Smooth muscle cell (in vitro differentiated cells): ENCODE measurements around the gene SAP30BP. TPM values are rescaled to one million over a fixed set of nuclear protein-coding genes. Genes with fewer than 3 reads are reported as not detected.

Experiments
- DNase-seq: peaks from one replicate; lab custom pipeline; 2025; ENCODE audit not compliant: unreplicated experiment; lab: John Stamatoyannopoulos, UW
- H2AFZ ChIP-seq: fragments of 200-600 bp; sonication (generic); 2 replicates; pipeline ENCODE4 v1.6.0; 2016; ENCODE audit warnings: antibody characterized with exemption, low read depth, mild to moderate bottlenecking
- H3F3A ChIP-seq: fragments of 200-600 bp; sonication (generic); 2 replicates; pipeline ENCODE4 v1.6.0; 2017; ENCODE audit warnings: antibody characterized with exemption, low read depth
- H3K27ac ChIP-seq: fragments of 200-600 bp; sonication (generic); 2 replicates; pipeline ENCODE4 v1.5.1; 2016; ENCODE audit warnings: low read depth, mild to moderate bottlenecking
- H3K27me3 ChIP-seq: fragments of 200-600 bp; sonication (generic); 2 replicates; pipeline ENCODE4 v1.6.1; 2016; ENCODE audit warnings: low read depth, mild to moderate bottlenecking
- H3K36me3 ChIP-seq: fragments of 200-600 bp; sonication (generic); 2 replicates; pipeline ENCODE4 v1.5.1; 2016; ENCODE audit warnings: low read depth
- H3K4me1 ChIP-seq: fragments of 200-600 bp; sonication (generic); 2 replicates; pipeline ENCODE4 v1.5.1; 2016; ENCODE audit warnings: low read depth
- H3K4me2 ChIP-seq: fragments of 200-600 bp; sonication (generic); 2 replicates; pipeline ENCODE4 v1.6.0; 2016; ENCODE audit warnings: mild to moderate bottlenecking
- H3K4me3 ChIP-seq: fragments of 200-600 bp; sonication (generic); 2 replicates; pipeline ENCODE4 v1.5.1; 2016; ENCODE audit warnings: mild to moderate bottlenecking
- H3K79me2 ChIP-seq: fragments of 200-600 bp; sonication (generic); 2 replicates; pipeline ENCODE4 v1.6.0; 2016; ENCODE audit warnings: low read depth, mild to moderate bottlenecking
- H3K9ac ChIP-seq: fragments of 200-600 bp; sonication (generic); 2 replicates; pipeline ENCODE4 v1.6.0; 2016; ENCODE audit warnings: low read depth
- H3K9me3 ChIP-seq: fragments of 200-600 bp; sonication (generic); replicated peaks from 2 replicates; pipeline ENCODE4 v1.5.1; 2016; ENCODE audit warnings: low read depth
- H4K20me1 ChIP-seq: fragments of 200-600 bp; sonication (generic); 2 replicates; pipeline ENCODE4 v1.6.0; 2016; ENCODE audit warnings: low read depth
- WGBS: methylation state at CpG from one replicate; pipeline ENCODE4 v1.1.7; 2016; ENCODE audit warnings: low lambda C conversion rate; 5-methylcytosine and 5-hydroxymethylcytosine counted together
- polyA plus RNA-seq: library from polyadenylated mRNA; unstranded; fragments of >200 nt; fragmentation: Nextera tagmentation; extraction: Ambion mirVana; gene quantifications from 2 replicates; pipeline ENCODE4 v1.2.1, GENCODE V29; 2016
- total RNA-seq: library from RNA; depleted of rRNA; stranded (reverse); fragments of >200 nt; gene quantifications from 2 replicates; pipeline ENCODE4 v1.2.3, GENCODE V29; 2014
- TF ChIP-seq, protein P1 (sequence below): fragments of 200-600 bp; sonication (generic); IDR thresholded peaks from 2 replicates; pipeline ENCODE4 v1.5.1; 2017; ENCODE audit warnings: borderline replicate concordance, mild to moderate bottlenecking, antibody characterized with exemption; ENCODE audit not compliant: insufficient read depth, poor library complexity, severe bottlenecking

The SAP30BP gene
- total and polyA plus RNA-seq, 2 experiments from 2014 or later: 75.4 to 135 TPM

- Histone ChIP-seq H3K36me3 (no peaks in the 10 kb centered on the region), H3K9ac (no peak overlapping the region), H3K4me2 (no peak overlapping the region), H3K9me3 (no peaks in the 10 kb centered on the region), H3K27ac (peak overlapping the region; percentile 79), H4K20me1 (peaks cover 58% of the 10 kb centered on the region), H3K4me1 (peaks cover 23% of the 10 kb centered on the region), H2AFZ (no peak overlapping the region), H3K4me3 (no peak overlapping the region), H3K27me3 (no peaks in the 10 kb centered on the region), H3K79me2 (peaks cover 20% of the 10 kb centered on the region), H3F3A (peaks cover 12% of the 10 kb centered on the region)
- no peak for DNase-seq
- 75% methylated on average over 7 of the region's 7 CpGs for WGBS
- TF ChIP-seq, protein P1, sequence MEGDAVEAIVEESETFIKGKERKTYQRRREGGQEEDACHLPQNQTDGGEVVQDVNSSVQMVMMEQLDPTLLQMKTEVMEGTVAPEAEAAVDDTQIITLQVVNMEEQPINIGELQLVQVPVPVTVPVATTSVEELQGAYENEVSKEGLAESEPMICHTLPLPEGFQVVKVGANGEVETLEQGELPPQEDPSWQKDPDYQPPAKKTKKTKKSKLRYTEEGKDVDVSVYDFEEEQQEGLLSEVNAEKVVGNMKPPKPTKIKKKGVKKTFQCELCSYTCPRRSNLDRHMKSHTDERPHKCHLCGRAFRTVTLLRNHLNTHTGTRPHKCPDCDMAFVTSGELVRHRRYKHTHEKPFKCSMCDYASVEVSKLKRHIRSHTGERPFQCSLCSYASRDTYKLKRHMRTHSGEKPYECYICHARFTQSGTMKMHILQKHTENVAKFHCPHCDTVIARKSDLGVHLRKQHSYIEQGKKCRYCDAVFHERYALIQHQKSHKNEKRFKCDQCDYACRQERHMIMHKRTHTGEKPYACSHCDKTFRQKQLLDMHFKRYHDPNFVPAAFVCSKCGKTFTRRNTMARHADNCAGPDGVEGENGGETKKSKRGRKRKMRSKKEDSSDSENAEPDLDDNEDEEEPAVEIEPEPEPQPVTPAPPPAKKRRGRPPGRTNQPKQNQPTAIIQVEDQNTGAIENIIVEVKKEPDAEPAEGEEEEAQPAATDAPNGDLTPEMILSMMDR: no peak
Measured at GRCh38 chr17:75695141-75695829, 28.1 kb downstream of the SAP30BP start.

GRCh38 chr17:75695830-75696271, 28.7 kb downstream of the SAP30BP start:
- DNase-seq: no peak
- Histone ChIP-seq H3K27me3 (no peaks in the 10 kb centered on the region), H3K4me3 (no peak overlapping the region), H3K27ac (peak overlapping the region; percentile 79), H3K4me2 (no peak overlapping the region), H3F3A (peaks cover 11% of the 10 kb centered on the region), H4K20me1 (peaks cover 52% of the 10 kb centered on the region), H2AFZ (no peak overlapping the region), H3K36me3 (no peaks in the 10 kb centered on the region), H3K4me1 (peaks cover 22% of the 10 kb centered on the region), H3K79me2 (peaks cover 14% of the 10 kb centered on the region), H3K9me3 (no peaks in the 10 kb centered on the region), H3K9ac (no peak overlapping the region)
- 93% methylated on average over 12 of the region's 12 CpGs for WGBS
- TF ChIP-seq, protein P1: no peak

DNA sequence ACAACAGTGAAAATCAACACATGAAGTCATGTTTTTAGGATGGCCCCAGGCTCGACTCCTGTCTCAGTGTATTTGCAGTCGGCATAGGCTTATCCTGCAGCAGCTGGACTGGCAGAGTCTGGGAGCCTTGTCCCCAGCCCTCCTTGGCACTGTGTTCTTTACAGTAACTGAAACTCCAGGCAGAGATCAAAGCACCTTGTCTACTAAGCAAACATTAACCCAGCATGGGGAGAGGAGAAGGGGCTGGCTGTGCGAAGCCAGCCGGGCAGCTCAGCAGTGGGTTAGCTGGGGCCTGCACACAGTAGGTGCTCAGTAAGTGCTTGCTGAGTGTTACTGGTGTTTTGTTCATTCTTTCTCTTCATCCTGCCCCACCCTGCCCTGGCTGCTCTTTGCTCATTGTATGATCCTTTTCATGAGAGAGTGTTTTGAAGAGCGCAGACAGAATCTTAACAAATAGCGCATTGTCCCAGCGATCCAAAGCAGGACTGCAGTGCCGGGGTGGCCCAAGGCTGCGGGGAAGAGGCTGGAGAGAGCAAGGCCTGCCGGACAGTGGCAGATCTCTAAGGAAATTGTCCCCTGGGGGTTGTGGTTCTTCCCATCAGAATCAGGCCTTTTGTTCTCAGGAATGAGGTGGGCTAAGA, 30.6 kb downstream of the SAP30BP start:
- Histone ChIP-seq H3K4me1 (peaks cover 16% of the 10 kb centered on the region), H3K4me2 (no peak overlapping the region), H3F3A (peaks cover 7% of the 10 kb centered on the region), H3K79me2 (peaks cover 7% of the 10 kb centered on the region), H3K27ac (peak overlapping the region; percentile 46), H3K36me3 (no peaks in the 10 kb centered on the region), H3K27me3 (no peaks in the 10 kb centered on the region), H3K9ac (no peak overlapping the region), H2AFZ (no peak overlapping the region), H4K20me1 (peaks cover 33% of the 10 kb centered on the region), H3K4me3 (no peak overlapping the region), H3K9me3 (no peaks in the 10 kb centered on the region)
- WGBS: 85% methylated on average over 10 of the region's 10 CpGs
- TF ChIP-seq, protein P1: no peak
- DNase-seq: no peak
